Muscle of back (tissue), 11 donors: ENCODE results near the gene APOBEC4. TPM values are rescaled to one million over a fixed set of nuclear protein-coding genes. Genes with fewer than 3 reads are reported as not detected.

Experiments used
- DNase-seq, 3 donors: peaks; one replicate each; pipeline versions ENCODE4 v3.0.0 to v3.0.0-alpha.2; 2013
- polyA plus RNA-seq, 10 donors: library from polyadenylated mRNA; unstranded; fragments of 120-200 nt; gene quantifications; one replicate each; pipeline ENCODE4 v1.2.1, GENCODE V29; 2013; ENCODE audit not compliant: insufficient read length in 10 of 10

The APOBEC4 gene
- polyA plus RNA-seq, 10 donors, result not detected

DNA sequence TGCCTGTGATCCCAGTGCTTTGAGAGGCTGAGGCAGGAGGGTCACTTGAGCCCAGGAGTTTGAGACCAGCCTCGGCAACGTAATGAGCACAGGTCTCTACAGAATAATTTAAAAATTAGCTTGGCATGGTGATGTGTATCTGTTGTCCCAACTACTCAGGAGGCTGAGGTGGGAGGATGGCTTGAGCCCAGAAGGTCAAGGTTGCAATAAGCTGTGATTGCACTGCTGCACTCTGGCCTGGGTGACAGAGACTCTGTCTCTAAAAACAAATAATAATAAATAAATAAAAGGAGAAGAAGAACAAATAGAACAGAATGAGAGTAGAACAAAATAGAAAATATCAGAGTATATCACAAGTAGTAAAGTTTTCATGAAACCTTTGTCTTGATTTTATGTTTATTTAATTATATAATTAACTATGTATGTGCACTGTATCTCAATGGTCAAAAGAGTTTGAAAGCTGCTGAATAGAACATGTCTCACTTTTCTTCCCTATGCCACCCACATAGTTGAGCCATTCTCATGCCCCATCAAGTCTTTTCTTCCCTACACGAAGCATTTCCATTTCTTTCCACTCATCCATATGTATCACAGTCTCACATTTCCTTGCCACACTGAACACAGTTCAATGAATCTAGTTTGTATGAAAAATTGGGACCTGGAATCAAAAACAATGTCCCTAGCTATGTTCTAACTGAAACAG, 22.9 kb upstream of the APOBEC4 start:
- DNase-seq, result no peak

DNA sequence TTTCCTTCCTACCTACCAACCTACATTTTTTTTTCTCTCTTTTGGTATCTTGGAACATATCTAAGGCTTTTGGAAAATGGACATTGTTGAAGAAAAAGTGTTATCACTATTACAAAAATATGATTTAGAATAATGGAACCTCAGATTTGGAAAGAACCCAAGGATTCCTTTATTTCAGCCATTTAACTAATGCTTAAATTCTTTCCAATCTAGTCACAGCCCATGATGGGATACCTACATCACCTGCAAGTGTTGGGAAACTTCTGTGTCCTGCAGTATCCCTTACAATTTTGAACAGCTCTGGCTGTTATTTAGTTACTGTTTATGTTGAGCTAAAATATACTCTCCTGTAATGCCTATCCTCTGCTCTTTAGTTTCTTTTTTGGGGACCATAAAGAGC, 22.3 kb upstream of the APOBEC4 start:
- no peak for DNase-seq

DNA sequence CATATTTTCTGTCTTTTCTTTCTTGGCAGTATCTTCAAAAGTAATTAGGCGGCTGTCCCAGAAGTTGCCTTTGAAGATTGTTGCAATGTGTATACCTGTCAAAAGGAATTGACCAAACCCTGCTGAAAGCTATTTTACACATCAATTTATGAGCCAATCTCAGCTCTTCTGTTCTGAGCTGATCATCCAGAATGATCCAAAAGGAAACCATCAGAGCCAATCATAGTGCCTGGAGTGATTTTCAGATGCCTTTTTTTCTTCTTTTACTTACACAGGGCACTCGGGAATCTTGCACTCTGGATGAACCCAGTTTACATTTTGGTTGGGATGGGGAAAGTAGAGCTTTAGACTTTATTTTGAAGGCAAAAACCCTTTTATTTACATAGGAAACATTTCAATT, 21.8 kb upstream of the APOBEC4 start:
- peak; percentile 55 to 91 (median 78) for DNase-seq

DNA sequence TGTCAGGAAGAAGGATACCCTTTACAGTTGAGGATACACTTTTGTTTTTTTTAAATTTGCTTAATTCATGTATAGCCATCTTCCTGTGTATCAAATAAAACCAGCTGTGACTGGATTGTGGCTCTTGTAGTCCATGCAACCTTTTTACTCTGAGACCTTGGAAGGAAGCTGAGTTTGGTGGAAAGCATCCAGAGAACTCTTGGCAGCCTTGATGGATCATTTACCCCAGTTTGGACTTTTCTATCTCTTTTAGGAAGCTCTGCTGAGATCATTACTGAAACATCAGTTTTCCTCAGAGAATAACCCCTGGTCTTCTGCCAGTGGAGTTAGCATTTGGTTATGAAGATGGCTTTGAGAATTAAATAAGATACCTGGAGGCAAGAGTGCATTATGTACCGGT, 21.2 kb upstream of the APOBEC4 start:
- DNase-seq, result peak; percentile 90 to 98 (median 96)

DNA sequence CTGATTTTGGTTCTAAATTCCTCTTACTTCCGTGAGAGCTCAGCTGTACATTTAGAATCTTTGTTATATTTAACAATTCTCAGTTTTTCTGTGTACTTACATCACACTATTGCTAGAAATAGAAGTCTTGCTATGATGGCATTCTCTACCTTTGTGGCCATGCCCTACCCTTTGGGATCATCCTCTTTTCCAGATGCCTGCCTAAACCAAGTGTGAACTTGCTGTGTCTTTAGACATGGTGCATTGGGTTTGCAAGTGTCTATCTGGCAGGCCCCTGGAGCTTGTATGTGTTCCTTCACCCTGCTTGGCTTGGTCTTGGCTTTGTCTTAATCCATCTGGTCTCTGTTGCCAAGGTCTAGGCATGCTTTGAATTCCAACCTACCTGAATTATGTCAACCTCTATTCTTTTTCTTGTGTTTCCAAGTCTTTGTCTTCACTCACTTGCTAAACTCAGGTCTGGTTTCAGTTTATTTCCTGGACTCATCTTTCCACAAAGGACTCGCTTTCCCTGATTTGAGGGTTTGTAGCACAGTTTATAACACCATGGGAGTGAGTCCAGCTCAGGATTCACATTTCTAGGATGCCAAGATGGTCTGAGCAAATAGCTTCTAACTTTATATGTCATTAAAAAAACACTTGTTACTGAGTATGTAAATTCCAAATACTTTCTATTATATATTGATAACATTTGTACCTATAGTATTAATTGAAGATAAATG, 20.6 kb upstream of the APOBEC4 start:
- DNase-seq, result peak in 2 of 3 donors; percentile 65 to 84

DNA sequence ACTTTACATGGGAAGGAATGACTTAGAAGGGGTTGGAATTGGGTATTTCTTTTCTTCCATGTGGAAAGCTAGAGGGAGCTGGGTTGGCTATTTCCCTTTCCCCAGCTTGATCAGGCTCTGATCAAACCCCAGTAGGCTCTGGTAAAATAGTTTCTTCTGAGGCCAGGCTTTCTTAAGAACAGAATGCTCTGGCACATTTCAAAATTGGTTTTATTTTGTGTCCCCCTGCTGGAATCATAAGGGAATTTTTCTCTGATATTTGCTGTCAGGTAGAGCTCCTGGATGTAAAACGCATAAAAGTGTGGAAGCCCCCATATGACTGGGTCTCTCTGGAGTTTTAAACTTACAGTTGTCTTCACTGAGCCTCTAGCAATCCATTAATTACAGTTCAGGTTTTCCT, 17.1 kb upstream of the APOBEC4 start:
- DNase-seq, result no peak

DNA sequence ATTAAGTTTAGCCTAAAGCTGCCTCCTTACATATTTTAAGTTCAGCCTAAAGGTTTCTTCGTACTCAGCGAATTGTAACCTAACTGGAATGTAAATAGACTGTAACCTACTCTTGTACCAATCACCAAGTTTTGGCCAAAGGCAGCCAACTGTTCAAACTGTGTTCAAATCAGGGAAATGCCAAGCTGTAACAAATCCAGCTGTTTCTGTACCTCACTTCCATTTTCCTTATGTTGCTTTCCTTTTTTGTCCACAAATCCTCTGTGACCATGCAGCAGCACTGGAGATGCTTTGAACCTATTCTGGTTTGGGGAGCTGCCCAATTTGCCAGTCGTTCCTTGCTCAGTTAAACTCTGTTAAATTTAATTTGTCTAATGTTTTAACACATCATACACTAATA, 3.2 kb upstream of the APOBEC4 start:
- DNase-seq, result peak in 1 of 3 donors; percentile 19

DNA sequence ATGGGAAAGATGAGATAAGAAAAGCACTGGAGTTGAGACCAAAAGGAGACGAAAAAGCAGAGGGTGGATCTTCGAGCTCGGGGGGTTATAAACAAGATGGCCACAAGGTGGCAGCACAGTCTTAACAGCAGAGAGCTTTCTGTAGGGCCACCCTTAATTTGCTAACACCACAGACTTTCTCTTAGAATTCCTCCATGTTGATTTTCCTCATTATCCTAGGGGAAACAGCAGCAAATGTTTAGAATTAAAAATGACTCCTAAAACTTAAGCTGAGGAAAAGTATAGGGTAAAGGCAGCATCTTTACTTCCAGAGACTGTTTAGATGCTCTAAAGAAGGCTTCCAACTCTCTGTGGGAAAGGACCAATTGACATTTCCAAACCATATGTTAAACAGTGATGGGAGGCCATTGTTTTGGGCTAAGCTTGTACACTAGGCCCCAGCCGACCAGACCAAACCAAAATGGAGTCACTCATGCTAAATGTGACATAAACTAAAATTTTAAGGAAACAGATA, 2.5 kb upstream of the APOBEC4 start:
- DNase-seq, result peak; percentile 82 to 93 (median 91)

DNA sequence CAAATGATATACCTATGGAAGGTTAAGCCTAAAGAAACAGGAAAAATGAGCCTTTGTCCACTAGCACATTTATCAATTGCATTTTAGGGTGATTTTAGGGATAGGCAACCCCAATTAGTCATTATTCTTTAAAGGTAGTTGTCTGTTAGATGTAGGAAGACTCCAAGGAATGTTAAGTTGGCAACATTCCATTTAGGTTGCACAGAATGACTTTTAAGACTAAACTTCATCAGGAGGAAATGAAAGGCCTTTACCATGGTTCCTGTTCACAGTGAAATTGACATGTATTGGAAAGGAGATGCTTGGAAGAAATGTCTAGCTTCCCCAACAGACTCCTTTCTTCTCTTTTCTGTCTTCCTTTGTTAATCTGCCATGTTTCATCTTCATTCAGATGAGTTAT, 1.6 kb upstream of the APOBEC4 start:
- DNase-seq, result no peak

DNA sequence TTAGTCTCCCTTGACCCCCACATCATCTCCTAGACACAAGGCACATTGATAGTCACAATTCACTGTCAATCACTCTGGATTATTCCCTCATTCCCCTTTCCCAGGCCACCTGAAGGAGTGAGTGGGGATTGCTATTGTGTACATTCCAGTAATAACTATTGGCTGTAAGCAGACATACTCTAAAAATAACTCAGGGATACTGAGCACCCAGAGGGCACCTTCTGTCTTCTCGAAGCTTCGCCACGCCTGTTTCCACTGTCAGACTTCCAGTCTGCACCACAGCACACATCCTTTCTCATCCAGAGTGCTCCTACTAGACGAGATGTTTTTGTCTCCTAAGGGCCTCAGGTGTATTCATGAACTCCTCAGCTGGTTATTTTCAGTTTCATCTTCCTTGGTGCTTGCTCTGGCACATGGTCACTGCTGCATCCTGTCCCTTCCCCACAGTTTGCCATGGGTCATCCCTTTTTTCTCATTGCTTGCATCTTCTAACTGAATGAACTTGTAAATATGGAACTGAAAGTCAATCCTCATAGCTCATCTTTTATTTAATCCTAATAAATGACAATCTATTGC, 848 bp upstream of the APOBEC4 start:
- no peak for DNase-seq

DNA sequence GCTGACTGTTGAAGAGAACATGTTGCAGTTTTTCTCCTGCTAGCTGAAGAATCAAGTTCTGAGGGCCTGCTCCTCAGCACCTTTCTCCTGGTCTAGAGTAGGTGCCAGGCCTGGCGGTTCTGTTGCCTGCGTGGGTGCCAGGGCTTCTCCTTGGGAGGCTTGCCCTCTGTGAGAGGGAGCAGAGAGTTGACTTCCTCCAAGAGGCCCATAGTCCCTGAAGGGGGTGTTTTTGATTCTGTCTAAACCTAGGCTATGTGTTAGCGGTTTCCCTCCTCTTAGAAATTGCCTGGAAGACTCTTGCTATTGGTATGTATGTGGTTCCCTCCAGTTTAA, 312 bp upstream of the APOBEC4 start:
- no peak for DNase-seq

DNA sequence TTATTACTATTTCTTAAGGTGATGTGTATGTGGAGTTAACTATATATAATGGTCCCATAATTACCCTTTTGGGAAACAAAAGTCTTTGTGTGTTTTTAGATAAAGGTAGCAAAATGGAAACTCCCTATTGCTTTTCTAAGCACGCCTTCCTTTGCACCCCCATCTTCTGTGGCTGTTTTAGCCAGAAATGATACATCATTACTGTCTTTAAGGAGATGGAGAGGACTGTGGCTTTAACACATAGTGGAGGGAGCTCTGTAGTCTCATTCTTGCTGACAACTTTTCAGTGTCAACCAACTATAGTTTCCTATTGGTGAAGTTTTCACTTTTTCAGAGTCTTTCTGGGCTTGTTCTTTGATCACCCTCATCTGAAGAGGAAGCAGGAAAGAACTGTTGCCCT, 1.0 kb downstream of the APOBEC4 start:
- DNase-seq, result no peak

DNA sequence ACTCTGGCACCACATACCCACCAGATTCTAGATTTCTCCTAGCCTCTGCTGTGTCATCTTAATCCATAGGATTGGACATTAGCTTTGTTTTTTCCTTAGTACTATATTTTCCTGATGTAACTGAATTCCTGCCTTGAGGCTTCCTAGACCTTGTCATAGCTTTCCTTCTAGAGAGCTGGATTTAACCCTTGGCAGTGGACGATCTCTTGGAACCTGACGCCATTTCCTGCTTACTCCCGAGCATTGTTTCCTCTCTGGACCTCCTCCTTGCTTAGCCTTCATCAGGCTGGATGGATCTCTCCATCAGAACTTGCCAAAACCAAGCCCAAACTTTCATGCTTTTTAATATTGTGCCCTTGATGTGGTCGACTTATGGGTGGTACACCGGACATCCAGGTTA, 1.5 kb downstream of the APOBEC4 start:
- no peak for DNase-seq

DNA sequence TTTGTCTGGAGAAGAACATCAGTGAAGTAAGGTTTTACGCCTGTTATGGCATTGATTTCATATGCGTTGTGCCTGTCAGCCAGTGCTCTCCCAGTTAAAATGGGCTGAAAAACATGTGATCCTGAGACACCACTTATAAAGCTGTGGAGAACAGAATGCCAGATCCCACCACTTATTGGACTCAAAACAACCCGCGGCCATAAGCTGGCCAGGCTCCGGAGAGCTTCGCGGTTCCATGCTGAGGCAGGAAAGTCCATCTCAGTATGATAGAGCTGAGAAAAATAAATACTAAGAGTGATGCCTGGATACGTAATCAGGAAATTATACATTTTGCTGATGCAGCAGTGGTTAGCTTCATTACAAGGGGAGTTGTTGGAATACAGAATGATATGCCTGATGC, 5.1 kb downstream of the APOBEC4 start:
- DNase-seq, result no peak

DNA sequence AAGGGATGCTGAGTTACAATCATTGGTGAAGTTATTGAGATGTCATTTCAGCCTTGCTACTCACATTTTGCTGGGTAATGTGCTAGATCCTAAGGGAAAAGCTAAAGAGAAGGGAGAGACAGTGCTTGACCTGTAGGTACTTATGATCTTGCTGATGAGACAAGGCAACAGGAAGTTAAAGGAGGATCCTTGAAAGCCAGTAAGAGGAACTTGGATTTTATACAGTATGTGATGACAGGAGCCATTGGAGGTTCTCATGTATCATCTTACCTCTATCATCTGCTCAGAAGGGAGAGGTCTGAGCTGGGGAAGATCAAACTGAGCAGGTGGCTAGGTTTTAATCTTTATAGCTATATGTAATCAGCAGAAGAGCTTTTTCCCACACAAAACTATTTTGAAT, 6.3 kb downstream of the APOBEC4 start:
- DNase-seq, result no peak

DNA sequence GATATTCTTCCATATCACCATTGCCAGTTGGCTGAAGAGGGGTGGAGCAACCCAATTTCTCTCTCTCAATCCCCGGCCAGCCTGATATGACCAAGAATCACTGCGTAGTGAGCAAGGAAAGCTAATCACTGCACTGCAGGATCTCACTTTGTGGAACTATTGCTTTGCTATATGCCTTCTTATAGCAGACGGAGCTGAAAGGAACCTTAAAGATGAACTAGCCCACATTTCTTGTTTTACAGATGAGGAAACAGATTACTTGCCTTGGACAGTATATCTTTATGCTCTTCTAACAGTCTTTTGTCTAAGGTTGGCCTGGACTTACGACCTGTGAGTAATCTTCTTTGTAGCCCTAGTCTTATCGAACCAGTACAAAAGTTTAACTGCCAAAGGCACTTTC, 7.6 kb downstream of the APOBEC4 start:
- no peak for DNase-seq

DNA sequence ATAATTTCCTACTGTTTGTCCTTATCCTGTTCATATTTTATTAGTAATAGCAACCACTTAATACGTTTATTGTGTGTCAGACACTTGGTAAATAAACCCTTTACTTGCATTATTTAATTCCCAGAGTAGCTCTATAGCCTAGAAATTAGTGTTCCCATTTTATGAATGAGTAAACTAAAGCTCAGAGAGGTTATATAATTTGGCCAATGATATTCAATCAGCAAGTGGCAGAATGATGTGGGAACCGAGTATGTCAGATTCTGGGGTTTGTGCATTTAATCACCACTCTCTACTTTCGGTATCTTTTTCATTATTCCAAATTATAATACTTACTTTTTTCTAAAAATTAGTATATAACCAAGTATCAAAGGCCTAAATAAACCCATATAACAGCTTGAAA, 10.9 kb downstream of the APOBEC4 start:
- DNase-seq, result no peak

DNA sequence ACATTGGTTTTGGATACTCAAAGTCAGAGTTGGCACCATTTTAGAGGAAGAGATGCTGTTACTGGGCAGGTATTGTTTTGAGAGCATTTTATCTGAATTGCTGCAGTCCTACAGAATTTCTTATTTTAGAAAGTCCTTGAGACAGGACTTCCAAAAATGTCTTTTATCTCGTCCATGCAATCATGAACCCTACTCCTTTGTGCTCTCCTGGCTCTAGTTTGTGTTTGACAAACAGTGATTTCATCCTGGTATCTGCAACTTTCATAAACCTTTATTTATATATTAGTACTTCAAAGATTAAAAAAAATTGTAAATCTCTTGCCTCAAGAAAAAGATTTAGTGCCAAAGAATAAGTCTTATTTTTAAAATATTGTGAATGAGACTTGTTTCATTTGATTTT, 12.9 kb downstream of the APOBEC4 start:
- no peak for DNase-seq

DNA sequence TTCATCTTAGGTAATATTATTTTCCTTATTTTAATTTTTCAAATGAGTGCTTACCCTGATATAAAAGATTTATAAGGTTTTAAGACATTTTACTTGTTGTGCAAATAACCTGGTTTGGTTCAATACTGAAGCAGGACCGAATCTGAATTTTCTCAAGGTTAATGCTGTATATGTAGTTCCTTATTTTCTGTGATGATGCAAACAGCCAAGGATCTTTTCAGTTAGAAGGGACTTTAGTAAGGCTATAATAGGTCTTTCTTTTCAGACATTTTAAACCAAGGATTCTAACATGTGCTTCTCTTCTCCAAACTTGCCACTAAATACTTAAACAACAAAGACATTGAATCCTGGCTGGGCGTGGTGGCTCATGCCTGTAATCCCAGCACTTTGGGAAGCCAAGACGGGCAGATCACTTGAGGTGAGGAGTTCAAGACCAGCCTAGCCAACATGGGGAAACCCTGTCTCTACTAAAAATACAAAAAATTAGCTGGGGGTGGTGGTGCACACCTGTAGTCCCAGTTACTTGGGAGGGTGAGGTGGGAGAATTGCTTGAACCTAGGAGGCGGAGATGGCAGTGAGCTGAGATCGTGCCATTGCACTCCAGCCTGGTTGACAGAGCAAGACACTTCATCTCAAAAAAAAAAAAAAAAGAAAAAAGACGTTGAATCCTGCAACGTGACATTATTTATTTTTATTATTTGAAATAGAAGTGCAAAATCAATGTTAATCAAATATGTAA, 14.3 kb downstream of the APOBEC4 start:
- DNase-seq, result no peak

DNA sequence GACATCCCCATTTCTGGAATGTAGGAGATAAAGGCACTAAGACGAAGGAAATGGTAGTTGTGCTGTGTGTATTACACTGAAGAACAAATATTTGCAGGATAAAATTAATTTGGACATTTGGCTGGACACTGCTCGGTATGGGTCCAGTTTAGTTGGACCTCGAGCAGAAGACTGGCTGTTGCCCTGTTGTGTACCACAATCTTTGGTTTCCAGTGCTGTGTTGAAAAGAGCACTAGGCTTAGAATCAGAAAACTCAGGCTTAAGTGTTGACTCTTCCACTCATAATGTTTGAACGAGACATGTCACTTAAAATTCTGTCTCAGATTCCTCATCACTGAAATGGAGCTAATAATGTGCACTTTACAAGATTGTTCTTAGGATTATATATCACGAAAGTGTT, 16.3 kb downstream of the APOBEC4 start:
- no peak for DNase-seq

DNA sequence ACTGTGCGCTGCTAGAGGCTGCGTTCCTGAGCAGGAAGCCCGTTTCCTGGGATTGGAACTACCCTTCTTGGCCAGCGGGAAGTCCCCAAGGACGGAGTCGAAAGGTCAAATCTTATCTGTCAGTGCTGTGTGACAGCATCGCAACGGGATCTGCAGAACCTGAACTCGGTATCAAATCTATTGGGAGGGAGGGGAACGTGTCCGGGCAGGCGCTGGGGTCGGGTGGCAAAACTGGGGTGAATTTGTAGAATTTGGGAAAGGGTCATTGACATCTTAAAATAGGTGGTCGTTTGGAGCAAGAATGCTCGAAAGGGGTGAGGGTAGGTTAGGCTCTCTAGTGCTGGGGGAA, 16.8 kb downstream of the APOBEC4 start:
- no peak for DNase-seq

DNA sequence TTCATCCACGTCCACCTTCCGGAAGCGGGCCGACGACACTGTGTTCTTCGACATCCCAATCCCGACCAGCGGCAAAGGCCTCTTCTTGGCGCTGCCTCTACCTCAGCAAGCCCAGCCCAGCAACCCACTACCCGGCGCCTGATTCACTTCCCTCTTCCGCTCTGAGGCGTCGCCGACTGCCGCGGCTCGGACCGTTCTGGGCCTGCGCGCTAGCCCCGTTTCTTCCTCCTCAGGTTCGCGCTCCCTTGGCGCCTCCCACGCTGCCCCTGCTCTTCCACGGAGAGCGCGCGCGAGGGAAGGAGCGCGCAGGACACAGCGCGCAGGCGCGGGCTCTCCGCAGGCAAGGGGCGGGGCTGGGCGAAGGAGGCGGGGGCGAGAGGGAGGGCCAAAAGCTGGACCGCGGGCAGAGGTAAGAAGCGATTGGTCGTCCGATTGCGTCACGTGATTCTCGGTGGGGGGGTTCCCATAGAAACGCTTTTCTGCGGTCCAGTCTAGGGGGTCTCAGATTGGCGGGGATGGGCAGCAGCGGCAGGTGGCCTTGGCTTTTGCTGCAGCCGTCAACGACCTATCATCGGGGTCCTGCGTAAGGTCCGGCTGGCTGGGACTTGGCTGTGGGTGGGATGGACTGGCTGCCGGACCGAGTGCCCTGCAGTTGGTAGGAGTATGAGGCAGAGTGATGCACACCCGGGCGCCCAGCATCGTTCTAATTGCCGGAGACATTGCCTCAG, 17.3 kb downstream of the APOBEC4 start, which contains the start of gene ARPC5:
TSS of gene ARPC5 (minus strand) at position 178 of the 728 bp plus-strand sequence. CDS start at position 54, 124 bp downstream.
- peak; percentile 98 to 99 (median 99) for DNase-seq
